ENCODE measurements around the gene CD58. TPM values are rescaled to one million over a fixed set of nuclear protein-coding genes. Genes with fewer than 3 reads are reported as not detected.
"Not testable (repeated sequence)": the region's sequence is repeated elsewhere in the genome, so short reads cannot be mapped to it uniquely, and the experiment has no call there.

The CD58 gene
- total RNA-seq, 1 experiment from 2014 or later = 8.2 TPM

- ChIA-PET CTCF (no interaction called here), POLR2A (ENCODE audit: low non-redundant PET) (no interaction called here)
- H3K4me1 ChIP-seq (ENCODE audit: insufficient read depth, low read length, poor library complexity, severe bottlenecking) = peaks cover 3% of the 10 kb centered on the region
- BruUV-seq (replicated peaks) = no TSS peak
- TF ChIP-seq EZH2 (IDR thresholded peaks at IDR 0.05; ENCODE audit: borderline replicate concordance, low read depth, low read length, poor library complexity, severe bottlenecking) = no peak
- TF ChIP-seq CTCF (conservative IDR thresholded peaks at IDR 0.05; ENCODE audit: low read depth, low read length) = no peak
- no peak overlapping the region for H3K4me3 ChIP-seq (ENCODE audit: low read depth, low read length, poor library complexity, severe bottlenecking)
- H3K9me3 ChIP-seq (ENCODE audit: low read depth, low read length, poor library complexity, severe bottlenecking) = no peaks in the 10 kb centered on the region
- intact Hi-C loops (cut with micrococcal nuclease; ENCODE audit: unreplicated experiment) = no loop called here
- DNase-seq (ENCODE audit: low spot score) = no peak
- no peaks in the 10 kb centered on the region for H3K36me3 ChIP-seq (ENCODE audit: insufficient read depth, low read length, poor library complexity, severe bottlenecking)
- H3K27me3 ChIP-seq (replicated peaks; ENCODE audit: insufficient read depth, low read depth, low read length, poor library complexity) = no peaks in the 10 kb centered on the region
- no peak overlapping the region for H3K27ac ChIP-seq (ENCODE audit: low read depth, low read length, poor library complexity, severe bottlenecking)
Observed at GRCh38 chr1:116565222-116565621, 5.6 kb downstream of the CD58 start.

- DNase-seq (ENCODE audit: low spot score) = no peak
- Histone ChIP-seq H3K27ac (ENCODE audit: low read depth, low read length, poor library complexity, severe bottlenecking) (no peak overlapping the region), H3K4me3 (ENCODE audit: low read depth, low read length, poor library complexity, severe bottlenecking) (no peak overlapping the region), H3K4me1 (ENCODE audit: insufficient read depth, low read length, poor library complexity, severe bottlenecking) (no peaks in the 10 kb centered on the region), H3K36me3 (ENCODE audit: insufficient read depth, low read length, poor library complexity, severe bottlenecking) (no peaks in the 10 kb centered on the region), H3K27me3 (replicated peaks; ENCODE audit: insufficient read depth, low read depth, low read length, poor library complexity) (no peaks in the 10 kb centered on the region), H3K9me3 (ENCODE audit: low read depth, low read length, poor library complexity, severe bottlenecking) (no peaks in the 10 kb centered on the region)
- no TSS peak for BruUV-seq (replicated peaks)
- TF ChIP-seq CTCF (conservative IDR thresholded peaks at IDR 0.05; ENCODE audit: low read depth, low read length) = no peak
- no peak for TF ChIP-seq EZH2 (IDR thresholded peaks at IDR 0.05; ENCODE audit: borderline replicate concordance, low read depth, low read length, poor library complexity, severe bottlenecking)
- ChIA-PET CTCF (no interaction called here), POLR2A (ENCODE audit: low non-redundant PET) (no interaction called here)
- intact Hi-C loops (cut with micrococcal nuclease; ENCODE audit: unreplicated experiment) = no loop called here
Observed at GRCh38 chr1:116564426-116564825, 6.4 kb downstream of the CD58 start.

- H3K4me3 ChIP-seq (ENCODE audit: low read depth, low read length, poor library complexity, severe bottlenecking); DNase-seq (ENCODE audit: low spot score); POLR2A ChIA-PET (ENCODE audit: low non-redundant PET); H3K27me3 ChIP-seq (replicated peaks; ENCODE audit: insufficient read depth, low read depth, low read length, poor library complexity); H3K27ac ChIP-seq (ENCODE audit: low read depth, low read length, poor library complexity, severe bottlenecking); H3K36me3 ChIP-seq (ENCODE audit: insufficient read depth, low read length, poor library complexity, severe bottlenecking); H3K4me1 ChIP-seq (ENCODE audit: insufficient read depth, low read length, poor library complexity, severe bottlenecking); CTCF ChIA-PET; intact Hi-C loops (cut with micrococcal nuclease; ENCODE audit: unreplicated experiment); BruUV-seq (replicated peaks); H3K9me3 ChIP-seq (ENCODE audit: low read depth, low read length, poor library complexity, severe bottlenecking): not testable (repeated sequence)
Observed at GRCh38 chr1:116562465-116562864, 8.4 kb downstream of the CD58 start.

- no peak overlapping the region for H3K4me3 ChIP-seq (ENCODE audit: low read depth, low read length, poor library complexity, severe bottlenecking)
- H3K4me1 ChIP-seq (ENCODE audit: insufficient read depth, low read length, poor library complexity, severe bottlenecking) = no peaks in the 10 kb centered on the region
- TF ChIP-seq EZH2 (IDR thresholded peaks at IDR 0.05; ENCODE audit: borderline replicate concordance, low read depth, low read length, poor library complexity, severe bottlenecking) (no peak), CTCF (conservative IDR thresholded peaks at IDR 0.05; ENCODE audit: low read depth, low read length) (no peak)
- no TSS peak for BruUV-seq (replicated peaks)
- intact Hi-C loops (cut with micrococcal nuclease; ENCODE audit: unreplicated experiment) = no loop called here
- no peaks in the 10 kb centered on the region for H3K36me3 ChIP-seq (ENCODE audit: insufficient read depth, low read length, poor library complexity, severe bottlenecking)
- H3K27me3 ChIP-seq (replicated peaks; ENCODE audit: insufficient read depth, low read depth, low read length, poor library complexity) = no peaks in the 10 kb centered on the region
- CTCF ChIA-PET = no interaction called here
- H3K9me3 ChIP-seq (ENCODE audit: low read depth, low read length, poor library complexity, severe bottlenecking) = no peaks in the 10 kb centered on the region
- no peak overlapping the region for H3K27ac ChIP-seq (ENCODE audit: low read depth, low read length, poor library complexity, severe bottlenecking)
- POLR2A ChIA-PET (ENCODE audit: low non-redundant PET) = no interaction called here
- no peak for DNase-seq (ENCODE audit: low spot score)
Observed at GRCh38 chr1:116561563-116561962, 9.3 kb downstream of the CD58 start.

Measured in A673 (cell line).